HepG2 (cell line): ENCODE measurements around the gene NTN5. TPM values are rescaled to one million over a fixed set of nuclear protein-coding genes. Genes with fewer than 3 reads are reported as not detected.
A peak's percentile ranks its signal among the peaks of the same experiment; 100 is the strongest.

Experiments used
- ATAC-seq: fragments of 200-7000 bp; cut with Tn5 transposase; 3 replicates; pipeline ENCODE4 v1.9.1; 2020; ENCODE audit warnings: mild to moderate bottlenecking, moderate library complexity
- BruUV-seq: library from RNA; stranded (reverse); fragments of 400-500 nt; replicated peaks from 2 replicates; lab custom pipeline; 2021; lab: Mats Ljungman, UMichigan
- CTCF ChIA-PET: fragments of 300-600 bp; formaldehyde crosslinking; extraction: SDS; loops from one replicate; lab custom pipeline; 2021; ENCODE audit warnings: low total read pairs, inconsistent platforms, low intra/inter-chr PET ratio; lab: Yijun Ruan, JAX
- POLR2A ChIA-PET: fragments of 350-600 bp; sonication (Branson Sonifier 250); formaldehyde crosslinking; loops from one replicate; lab custom pipeline; 2020; ENCODE audit warnings: antibody characterized with exemption, inconsistent platforms; lab: Yijun Ruan, JAX
- DNase-seq: peaks from one replicate; pipeline ENCODE4 v3.0.0-alpha.2; 2015; ENCODE audit warnings: low spot score
- FAIRE-seq: peaks from 3 replicates; lab custom pipeline; 2011; peaks lifted over from hg19 to GRCh38; lab: Jason Lieb, UNC
- H2AFZ ChIP-seq: one replicate; pipeline ENCODE4 v1.6.1; 2011; ENCODE audit warnings: low read length, inconsistent platforms
- H3K27ac ChIP-seq: fragments of 300-600 bp; 3 replicates; pipeline ENCODE4 v1.8.0; 2011; ENCODE audit warnings: mixed run types, mild to moderate bottlenecking, mixed read lengths, low read length, inconsistent platforms; ENCODE audit not compliant: insufficient read depth; ENCODE audit errors: extremely low read length
- H3K27me3 ChIP-seq, 2 experiments: fragments of 200-600 bp in 1 of 2; 2 replicates in 1 of 2; 3 replicates in 1 of 2; pipeline versions ENCODE4 v1.6.0 to v1.8.0; 2011; ENCODE audit warnings: low read length in 2 of 2, mild to moderate bottlenecking in 2 of 2, moderate library complexity in 2 of 2, inconsistent platforms in 1 of 2; ENCODE audit not compliant: insufficient read depth in 2 of 2, control insufficient read depth in 1 of 2
- H3K36me3 ChIP-seq, 2 experiments: fragments of 200-600 bp in 1 of 2; replicated peaks in 1 of 2; 2 replicates in 1 of 2; 3 replicates in 1 of 2; pipeline versions ENCODE4 v1.5.1 to v1.8.0; 2011; ENCODE audit warnings: low read length in 2 of 2, inconsistent platforms in 1 of 2; ENCODE audit not compliant: insufficient read depth in 2 of 2, control insufficient read depth in 1 of 2
- H3K4me1 ChIP-seq: 2 replicates; pipeline ENCODE4 v1.5.1; 2012; ENCODE audit warnings: low read length, inconsistent platforms; ENCODE audit not compliant: insufficient read depth
- H3K4me2 ChIP-seq: 2 replicates; pipeline ENCODE4 v1.6.0; 2011; ENCODE audit warnings: low read depth, low read length, inconsistent platforms
- H3K4me3 ChIP-seq, 3 experiments: fragments of 200-600 bp in 1 of 3; sonication (generic), shearing (Covaris generic) in 1 of 3; replicated peaks in 1 of 3; 2 replicates each; pipeline ENCODE4 v1.5.1; 2011 to 2016; ENCODE audit warnings: low read length in 3 of 3, inconsistent platforms in 2 of 3, low read depth in 2 of 3, mild to moderate bottlenecking in 2 of 3, control low read depth in 1 of 3, mixed read lengths in 1 of 3; ENCODE audit not compliant: insufficient read depth in 1 of 3
- H3K79me2 ChIP-seq: one replicate; pipeline ENCODE4 v1.6.1; 2011; ENCODE audit warnings: low read length, inconsistent platforms; ENCODE audit not compliant: insufficient read depth
- H3K9ac ChIP-seq: 2 replicates; pipeline ENCODE4 v1.6.0; 2011; ENCODE audit warnings: mild to moderate bottlenecking, low read depth, low read length, inconsistent platforms; ENCODE audit not compliant: insufficient read depth
- H3K9me3 ChIP-seq: 2 replicates; pipeline ENCODE4 v1.5.1; 2012; ENCODE audit warnings: mild to moderate bottlenecking, low read length
- H4K20me1 ChIP-seq: 2 replicates; pipeline ENCODE4 v1.6.0; 2011; ENCODE audit warnings: inconsistent platforms, mild to moderate bottlenecking, low read length, moderate library complexity; ENCODE audit not compliant: insufficient read depth
- BHLHE40 ChIP-seq: IDR thresholded peaks from 2 replicates; pipeline ENCODE4 v1.6.1; 2011; ENCODE audit warnings: low read length, improper control_type of control experiment
- CEBPB ChIP-seq: IDR thresholded peaks from 2 replicates; pipeline ENCODE4 v1.6.1; 2011; ENCODE audit warnings: low read depth, low read length, improper control_type of control experiment, borderline replicate concordance
- MAX ChIP-seq: IDR thresholded peaks from 2 replicates; pipeline ENCODE4 v1.6.1; 2012; ENCODE audit warnings: inconsistent platforms
- MNT ChIP-seq: fragments of 450-650 bp; IDR thresholded peaks from 2 replicates; pipeline ENCODE4 v1.6.1; 2016
- MTERF4 ChIP-seq: sonication (generic); formaldehyde crosslinking; IDR thresholded peaks from 2 replicates; pipeline ENCODE4 v1.8.0; 2023; ENCODE audit warnings: mild to moderate bottlenecking, missing genetic modification reagents
- MYC ChIP-seq: sonication (generic); formaldehyde crosslinking; IDR thresholded peaks from 2 replicates; pipeline ENCODE4 v1.9.0; 2021; ENCODE audit warnings: missing genetic modification reagents, borderline replicate concordance
- WGBS: methylation state at CpG from one replicate; pipeline ENCODE4 v1.1.6; 2017; ENCODE audit warnings: low lambda C conversion rate; 5-methylcytosine and 5-hydroxymethylcytosine counted together
- in situ Hi-C: cut with HindIII; loops from 2 replicates; pipeline ENCODE4 v1.10.0; 2017; ENCODE audit warnings: low pct_unique_long_range_greater_than_20kb; ENCODE audit not compliant: extremely low pct_ligation_motif_present
- intact Hi-C: fragments of 100-400 bp; cut with micrococcal nuclease; formaldehyde crosslinking; loops from one replicate; pipeline ENCODE4 v1.10.0; 2022; ENCODE audit not compliant: unreplicated experiment
- polyA plus RNA-seq, 8 experiments: library from polyadenylated mRNA; depleted of rRNA in 3 of 8; stranded (reverse) in 7 of 8; unstranded in 1 of 8; fragments of >200 nt; fragmentation: Illumina TruSeq in 4 of 8; extraction: Trizol in 4 of 8; gene quantifications; 2 replicates each; pipeline versions ENCODE4 v1.2.1 to v1.2.3, GENCODE V29; 2011 to 2016; ENCODE audit warnings: low read depth in 4 of 8, missing spikeins in 1 of 8, mixed read lengths in 1 of 8; ENCODE audit not compliant: insufficient read depth in 1 of 8
- total RNA-seq, 5 experiments: library from RNA; depleted of rRNA; stranded (reverse); fragments of >200 nt; fragmentation: Illumina TruSeq; extraction: Trizol; gene quantifications; 2 replicates each; pipeline ENCODE4 v1.2.3, GENCODE V29; 2016; ENCODE audit warnings: low read depth in 1 of 5

NTN5 gene
- total and polyA plus RNA-seq, 2 of the 13 experiments (the other 11 are each of a cell fraction or from before 2014, with no cell fraction given), result 0.05 TPM; not detected in 1

GRCh38 chr19:48676887-48677286 is 4.1 kb upstream of the NTN5 start:
- Histone ChIP-seq H4K20me1 (no peaks in the 10 kb centered on the region), H3K9me3 (no peaks in the 10 kb centered on the region), H3K79me2 (no peaks in the 10 kb centered on the region)
- no peak for ATAC-seq
- in situ Hi-C loops, result loop anchor here (10.0 kb wide), 2 partner anchors 108 to 158 kb away; partner anchors contain the start of gene HSD17B14
- POLR2A ChIA-PET, result no interaction called here
- DNase-seq, result no peak
- no TSS peak for BruUV-seq
- TF ChIP-seq BHLHE40, result 0 out of 2 replicates have a peak, but pooled peaks have one; percentile 12
- TF ChIP-seq MNT, result 0 out of 2 replicates have a peak, but pooled peaks have one; percentile 26
- TF ChIP-seq MYC (CRISPR knock-in tag), result no peak
- peak; percentile 32; the same call in 1 of the 2 replicates for TF ChIP-seq CEBPB
- TF ChIP-seq MTERF4 (CRISPR knock-in tag), result no peak
- TF ChIP-seq MAX, result 0 out of 2 replicates have a peak, but pooled peaks have one; percentile 27
- TF ChIP-seq, all 625 proteins: peak for 4
- FAIRE-seq, result no peak
- no peak overlapping the region for H3K27ac ChIP-seq
- CTCF ChIA-PET, result no interaction called here
- intact Hi-C loops, result loop anchor here (5.0 kb wide), 1 partner anchor 35 kb away; no protein-coding TSS in a partner anchor
- no peak overlapping the region for H3K4me2 ChIP-seq
- 15% methylated on average over 13 of the region's 13 CpGs for WGBS
- no peaks in the 10 kb centered on the region for H3K36me3 ChIP-seq
- H3K4me1 ChIP-seq, result peaks cover 28% of the 10 kb centered on the region
- H3K27me3 ChIP-seq, result peaks cover 6 to 22% of the 10 kb centered on the region in 2 experiments; a peak in 4 of 5 replicates
- H3K9ac ChIP-seq, result no peak overlapping the region
- no peak overlapping the region for H2AFZ ChIP-seq
- H3K4me3 ChIP-seq, result no peak overlapping the region
